HG03469 (cell line): ENCODE results near the gene MAP3K19.
"Not testable (repeated sequence)": the region's sequence is repeated elsewhere in the genome, so short reads cannot be mapped to it uniquely, and the experiment has no call there.

Source experiments
- ATAC-seq: cut with Tn5 transposase; IDR thresholded peaks from one replicate; pipeline ENCODE4 v1.9.1; 2021; ENCODE audit warnings: mild to moderate bottlenecking, moderate library complexity, moderate number of reproducible peaks; ENCODE audit not compliant: unreplicated experiment

MAP3K19 gene, protein sequence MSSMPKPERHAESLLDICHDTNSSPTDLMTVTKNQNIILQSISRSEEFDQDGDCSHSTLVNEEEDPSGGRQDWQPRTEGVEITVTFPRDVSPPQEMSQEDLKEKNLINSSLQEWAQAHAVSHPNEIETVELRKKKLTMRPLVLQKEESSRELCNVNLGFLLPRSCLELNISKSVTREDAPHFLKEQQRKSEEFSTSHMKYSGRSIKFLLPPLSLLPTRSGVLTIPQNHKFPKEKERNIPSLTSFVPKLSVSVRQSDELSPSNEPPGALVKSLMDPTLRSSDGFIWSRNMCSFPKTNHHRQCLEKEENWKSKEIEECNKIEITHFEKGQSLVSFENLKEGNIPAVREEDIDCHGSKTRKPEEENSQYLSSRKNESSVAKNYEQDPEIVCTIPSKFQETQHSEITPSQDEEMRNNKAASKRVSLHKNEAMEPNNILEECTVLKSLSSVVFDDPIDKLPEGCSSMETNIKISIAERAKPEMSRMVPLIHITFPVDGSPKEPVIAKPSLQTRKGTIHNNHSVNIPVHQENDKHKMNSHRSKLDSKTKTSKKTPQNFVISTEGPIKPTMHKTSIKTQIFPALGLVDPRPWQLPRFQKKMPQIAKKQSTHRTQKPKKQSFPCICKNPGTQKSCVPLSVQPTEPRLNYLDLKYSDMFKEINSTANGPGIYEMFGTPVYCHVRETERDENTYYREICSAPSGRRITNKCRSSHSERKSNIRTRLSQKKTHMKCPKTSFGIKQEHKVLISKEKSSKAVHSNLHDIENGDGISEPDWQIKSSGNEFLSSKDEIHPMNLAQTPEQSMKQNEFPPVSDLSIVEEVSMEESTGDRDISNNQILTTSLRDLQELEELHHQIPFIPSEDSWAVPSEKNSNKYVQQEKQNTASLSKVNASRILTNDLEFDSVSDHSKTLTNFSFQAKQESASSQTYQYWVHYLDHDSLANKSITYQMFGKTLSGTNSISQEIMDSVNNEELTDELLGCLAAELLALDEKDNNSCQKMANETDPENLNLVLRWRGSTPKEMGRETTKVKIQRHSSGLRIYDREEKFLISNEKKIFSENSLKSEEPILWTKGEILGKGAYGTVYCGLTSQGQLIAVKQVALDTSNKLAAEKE (N-terminal part only)

DNA sequence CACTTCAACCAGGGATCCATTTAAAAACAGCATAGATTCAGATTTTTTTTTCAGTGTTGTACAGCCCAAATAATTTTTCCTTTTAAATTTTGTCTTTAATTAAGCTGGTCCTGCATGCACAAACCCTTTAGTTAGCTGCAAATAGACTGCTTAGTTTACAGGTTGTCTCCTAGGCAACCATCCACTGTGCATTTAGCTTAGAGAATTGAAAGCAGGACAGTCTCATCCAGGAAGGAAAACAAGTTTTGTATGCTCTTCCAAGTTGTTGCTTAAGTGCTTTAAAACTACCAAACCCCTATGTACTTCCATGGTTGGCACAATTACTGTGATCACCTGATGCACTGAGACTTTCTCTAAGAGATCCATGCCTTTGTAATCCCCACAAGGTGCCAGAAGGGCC, at the start of gene MAP3K19:
Gene MAP3K19, minus strand, starts transcription at position 148 of the 400 bp plus-strand sequence. CDS start 22,800 bp downstream, outside the sequence.
- no peak for ATAC-seq

DNA sequence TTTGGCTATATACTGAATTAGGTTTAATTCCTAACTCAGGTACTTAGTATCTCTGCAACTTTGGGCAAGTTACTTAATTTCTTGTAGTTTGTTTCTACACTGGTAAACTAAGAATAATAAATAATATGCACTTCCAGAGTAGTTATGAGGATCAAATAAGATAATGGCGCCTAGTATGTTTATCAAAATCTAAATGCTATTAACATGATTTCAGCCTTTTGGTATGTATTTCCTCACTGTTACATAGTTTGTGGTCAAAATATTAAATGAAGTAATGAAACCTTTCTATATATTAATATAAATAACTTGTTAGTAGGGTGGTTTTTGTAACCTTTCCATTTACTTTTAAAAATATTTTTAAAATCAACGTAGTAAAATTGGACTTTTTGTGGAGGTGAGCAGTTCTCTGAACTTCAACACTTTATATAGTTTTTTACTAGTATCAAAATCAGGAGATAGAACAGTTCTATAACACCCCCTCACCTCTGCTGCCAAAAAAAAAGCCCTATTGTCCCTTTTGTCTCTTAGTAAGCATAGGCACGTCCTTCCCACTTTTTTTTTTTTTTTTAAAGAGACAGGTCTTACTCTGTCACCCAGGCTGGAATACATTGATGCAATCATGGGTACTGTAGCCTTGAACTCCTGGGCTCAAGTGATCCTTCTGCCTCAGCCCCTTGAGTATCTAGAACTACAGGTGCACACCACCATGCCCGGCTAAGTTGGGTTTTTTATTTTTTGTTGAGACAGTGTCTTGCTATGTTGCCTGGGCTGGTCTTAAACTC, 49.6 kb upstream of the MAP3K19 start:
- ATAC-seq, result no peak

DNA sequence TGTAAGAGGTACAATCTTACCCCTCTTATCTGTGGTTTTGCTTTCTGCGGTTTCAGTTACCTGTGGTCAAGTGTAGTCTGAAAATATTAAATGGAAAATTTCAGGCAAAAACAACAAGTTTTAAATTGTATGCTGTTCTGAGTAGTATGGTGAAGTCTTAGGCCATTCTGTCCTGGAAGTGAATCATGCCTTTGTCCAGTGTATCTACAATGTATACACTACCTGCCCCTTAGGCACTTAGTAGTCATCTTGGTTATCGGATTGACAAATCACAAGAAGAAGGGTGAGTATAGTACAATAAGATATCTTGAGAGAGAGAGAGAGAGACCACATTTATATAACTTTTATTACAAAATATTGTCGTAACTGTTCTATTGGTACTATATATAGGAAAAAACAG, 48.3 kb upstream of the MAP3K19 start:
- no peak for ATAC-seq

DNA sequence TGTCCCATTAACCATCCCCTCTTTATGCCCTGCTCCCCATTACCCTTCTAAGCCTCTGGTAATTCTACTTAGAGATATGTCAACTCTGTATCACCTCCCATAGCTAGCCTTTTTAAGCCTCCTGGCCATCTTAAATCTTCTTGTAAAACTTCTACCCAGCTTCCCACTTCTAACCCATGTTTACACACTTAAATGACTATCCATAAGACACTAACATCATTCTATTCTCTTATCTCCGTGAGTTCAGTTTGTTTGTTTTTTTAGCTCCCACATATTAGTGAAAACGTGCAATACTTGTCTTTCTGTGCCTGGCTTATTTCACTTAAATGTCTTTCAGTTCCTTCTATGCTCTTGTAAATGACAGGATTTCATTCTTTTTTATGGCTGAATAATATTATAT, 47.3 kb upstream of the MAP3K19 start:
- no peak for ATAC-seq

DNA sequence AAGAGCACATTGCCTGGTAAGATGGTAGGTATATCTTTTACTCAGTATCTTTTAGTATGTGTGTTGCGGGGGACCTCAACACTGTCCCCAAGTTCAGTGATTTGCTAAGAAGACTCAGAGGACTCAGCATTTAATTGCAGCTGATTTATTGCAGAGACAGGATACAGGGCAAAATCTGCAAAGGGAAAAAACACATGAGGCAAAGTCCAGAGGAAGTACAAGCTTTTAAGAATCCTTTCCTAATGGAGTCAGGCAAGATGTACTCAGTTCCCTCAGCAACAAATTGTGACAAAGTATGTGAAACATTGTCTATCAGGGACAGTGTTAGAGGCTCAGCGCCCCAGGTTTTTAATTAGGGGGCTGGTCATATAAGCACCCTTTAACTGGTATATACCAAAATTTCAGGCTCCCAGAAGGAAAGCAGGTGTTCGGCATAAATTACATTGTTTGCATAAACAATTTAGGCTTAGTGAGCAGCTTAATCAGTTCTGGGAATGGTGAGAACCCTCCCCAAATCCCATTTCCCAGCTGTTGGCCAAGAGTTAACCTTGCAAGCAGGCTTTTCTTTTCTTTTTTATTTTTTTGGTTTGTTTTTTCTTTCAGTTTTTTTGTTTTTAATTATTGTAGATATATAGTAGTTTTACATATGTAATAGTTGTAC, 46.6 kb upstream of the MAP3K19 start:
- ATAC-seq, result no peak

DNA sequence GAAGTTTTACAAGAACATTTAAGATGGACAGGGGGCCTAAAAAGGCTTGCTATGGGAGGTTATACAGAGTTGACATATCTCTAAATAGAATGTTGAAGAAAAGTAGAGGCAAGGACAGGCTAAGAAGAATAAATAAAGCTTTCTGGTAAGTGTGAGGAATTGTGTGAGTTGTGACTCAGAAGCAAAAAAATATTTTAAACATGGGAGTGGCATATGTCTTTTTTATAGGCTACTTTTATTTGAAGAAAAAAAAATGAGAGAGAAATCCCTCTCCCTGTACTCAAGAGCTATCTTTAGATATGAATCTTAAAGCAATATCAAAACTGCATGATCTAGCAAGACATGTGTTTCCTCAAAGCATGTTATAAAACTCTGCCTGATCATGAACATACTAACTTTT, 45.9 kb upstream of the MAP3K19 start:
- ATAC-seq, result no peak

DNA sequence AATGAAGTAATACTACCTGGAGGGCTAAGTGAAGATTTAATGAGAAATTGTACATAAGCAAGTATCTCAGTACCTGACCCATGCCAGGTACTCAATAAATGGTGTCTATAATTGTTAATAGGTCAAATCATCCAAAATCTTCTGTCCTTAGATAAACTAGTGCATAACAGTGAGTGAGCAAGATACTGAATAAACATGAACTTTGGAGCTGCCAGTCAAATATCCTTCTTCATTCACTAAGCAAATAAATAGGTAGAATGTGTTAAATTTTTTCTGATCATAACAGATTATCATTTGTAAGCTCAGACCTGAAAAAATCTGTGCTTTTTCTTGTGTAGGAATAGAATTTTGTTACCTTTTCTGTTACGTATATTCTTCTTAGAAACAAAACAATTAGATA, 44.4 kb upstream of the MAP3K19 start:
- no peak for ATAC-seq

DNA sequence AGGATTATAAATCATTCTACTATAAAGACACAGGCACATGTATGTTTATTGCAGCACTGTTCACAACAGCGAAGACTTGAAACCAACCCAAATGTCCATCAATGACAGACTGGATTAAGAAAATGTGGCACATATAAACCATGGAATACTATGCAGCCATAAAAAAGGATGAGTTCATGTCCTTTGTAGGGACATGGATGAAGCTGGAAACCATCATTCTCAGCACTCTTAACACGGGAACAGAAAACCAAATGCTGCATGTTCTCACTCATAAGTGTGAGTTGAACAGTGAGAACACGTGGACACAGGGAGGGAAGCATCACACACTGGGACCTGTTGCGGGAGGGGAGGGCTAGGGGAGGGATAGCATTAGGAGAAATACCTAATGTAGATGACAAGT, 42.4 kb upstream of the MAP3K19 start:
- not testable (repeated sequence) for ATAC-seq

DNA sequence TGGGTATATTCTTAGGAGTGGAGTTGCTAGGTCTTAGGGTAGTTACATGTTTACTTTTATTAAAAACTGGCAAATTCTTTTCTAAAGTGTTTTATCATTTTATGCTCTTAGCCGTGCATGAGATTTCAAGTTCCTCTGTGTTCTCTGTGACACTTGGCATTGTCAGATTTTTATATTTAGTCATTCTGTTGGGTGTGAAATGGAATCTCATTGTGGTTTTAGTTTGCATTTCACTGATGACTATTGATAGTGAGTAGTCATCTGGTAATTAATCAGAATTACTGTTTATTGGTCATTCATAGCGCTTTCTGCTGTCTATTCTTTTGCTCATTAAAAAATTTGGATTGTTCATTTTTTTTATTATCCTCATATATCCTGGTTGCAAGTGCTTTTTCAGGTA, 39.0 kb upstream of the MAP3K19 start:
- ATAC-seq, result no peak

DNA sequence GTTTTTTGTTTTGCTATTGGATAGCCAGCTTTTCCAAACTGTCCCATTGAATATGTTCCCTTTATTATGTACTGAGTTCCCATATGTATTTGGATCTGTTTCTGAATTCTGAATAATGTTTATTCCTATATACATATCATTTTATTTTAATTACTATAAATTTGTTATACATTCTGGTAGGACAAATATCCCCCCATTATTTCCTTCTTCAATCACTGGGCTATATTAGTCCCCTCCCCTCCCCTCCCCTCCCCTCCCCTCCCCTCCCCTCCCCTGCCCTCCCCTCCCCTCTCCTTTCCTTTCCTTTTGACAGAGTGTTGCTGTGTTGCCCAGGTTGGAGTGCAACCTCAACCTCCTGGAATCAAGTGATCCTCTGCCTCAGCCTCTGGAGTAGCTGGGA, 31.2 kb upstream of the MAP3K19 start:
- ATAC-seq, result no peak

DNA sequence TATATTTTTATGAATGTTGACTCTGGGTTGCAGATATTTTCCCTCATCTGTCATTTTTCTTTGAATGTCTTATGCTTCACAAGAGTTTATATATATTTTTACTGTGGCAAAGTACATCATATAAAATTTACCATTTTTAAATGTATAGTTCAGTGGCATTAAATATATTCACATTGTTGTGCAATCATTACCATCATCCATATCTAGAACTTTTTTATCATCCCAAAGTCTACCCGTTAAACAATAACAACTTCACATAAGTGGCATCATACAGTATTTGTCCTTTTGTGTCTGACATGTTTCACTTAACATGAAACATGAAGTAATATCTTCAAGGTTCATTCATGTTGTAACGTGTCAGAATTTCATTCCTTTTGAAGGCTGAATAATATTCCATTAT, 29.3 kb upstream of the MAP3K19 start:
- no peak for ATAC-seq

DNA sequence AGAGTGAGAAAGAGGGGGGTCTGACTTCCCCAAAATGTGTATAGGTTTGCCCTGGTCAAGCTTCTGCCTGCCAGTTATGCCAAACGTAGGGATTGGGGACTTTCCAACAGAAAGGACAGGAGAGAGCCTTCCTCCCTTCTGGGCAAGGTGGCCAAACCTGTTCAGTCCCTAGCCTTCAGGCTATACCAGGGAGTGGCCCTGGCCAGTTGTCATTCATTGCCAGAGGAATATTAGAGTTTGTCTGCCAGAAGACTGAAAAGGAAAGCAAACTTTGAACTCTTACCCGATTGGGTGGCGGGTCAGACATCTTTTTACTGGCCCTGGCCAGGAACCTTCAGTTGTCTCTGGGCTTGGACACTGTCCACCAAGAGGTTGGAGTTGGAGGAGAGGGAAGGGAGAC, 27.0 kb upstream of the MAP3K19 start:
- ATAC-seq, result no peak

DNA sequence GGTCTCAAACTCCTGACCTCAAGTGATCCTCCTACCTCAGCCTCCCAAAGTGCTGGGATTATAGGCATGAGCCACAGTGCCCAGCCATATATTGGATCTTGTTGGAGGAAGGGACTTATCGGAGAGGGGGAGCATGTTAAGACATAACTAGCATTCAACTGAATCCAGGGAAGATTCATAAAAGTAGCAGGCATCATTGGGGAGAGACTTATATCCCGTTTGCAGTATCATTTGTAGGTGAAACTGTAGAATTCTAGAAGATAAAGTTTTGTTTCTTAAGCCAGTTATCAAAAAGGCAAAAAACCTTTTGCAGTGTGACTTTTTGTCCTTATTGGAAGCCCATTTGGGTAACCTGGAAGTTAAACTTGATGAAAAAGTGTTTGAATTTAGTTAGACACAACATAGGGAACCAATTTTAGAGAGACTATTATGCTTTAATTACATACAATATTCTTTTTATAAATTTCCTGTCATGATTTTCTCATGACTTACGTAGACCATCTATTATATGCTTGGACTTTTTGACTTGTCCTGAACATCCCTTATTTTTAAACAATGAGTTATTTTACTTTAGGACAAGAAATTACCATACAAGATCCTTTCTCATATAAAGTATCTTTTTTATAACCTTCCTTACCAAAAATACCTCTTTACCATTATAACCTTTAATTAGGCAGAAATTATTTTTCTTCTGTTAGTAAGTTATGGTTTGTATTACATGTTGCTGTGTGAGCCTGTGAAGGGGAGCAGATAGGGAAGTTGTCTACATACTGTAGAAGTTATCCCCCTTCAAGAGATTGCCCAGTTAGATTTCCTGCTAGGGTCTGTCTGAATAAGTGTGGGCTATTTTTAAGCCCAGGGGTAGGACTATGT, 25.1 kb upstream of the MAP3K19 start:
- ATAC-seq, result no peak

DNA sequence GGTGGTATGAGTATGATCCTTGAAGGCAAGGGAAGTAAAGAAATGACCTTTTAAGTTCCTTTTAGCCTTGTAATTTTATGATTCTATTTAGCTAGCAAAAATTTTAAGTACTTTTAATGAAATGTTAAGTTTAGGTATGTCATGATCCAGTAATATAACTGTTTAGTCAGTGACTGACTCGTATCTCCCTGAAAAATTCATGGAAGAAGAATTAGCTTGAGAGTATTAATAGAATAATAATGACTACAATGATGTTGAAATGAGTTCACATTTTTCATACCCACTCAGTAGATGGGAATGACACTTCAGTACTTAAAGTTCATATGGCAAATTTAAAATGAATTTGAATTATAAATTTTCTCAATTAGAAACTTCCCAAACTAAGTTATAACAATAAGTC, 19.5 kb upstream of the MAP3K19 start:
- ATAC-seq, result no peak

DNA sequence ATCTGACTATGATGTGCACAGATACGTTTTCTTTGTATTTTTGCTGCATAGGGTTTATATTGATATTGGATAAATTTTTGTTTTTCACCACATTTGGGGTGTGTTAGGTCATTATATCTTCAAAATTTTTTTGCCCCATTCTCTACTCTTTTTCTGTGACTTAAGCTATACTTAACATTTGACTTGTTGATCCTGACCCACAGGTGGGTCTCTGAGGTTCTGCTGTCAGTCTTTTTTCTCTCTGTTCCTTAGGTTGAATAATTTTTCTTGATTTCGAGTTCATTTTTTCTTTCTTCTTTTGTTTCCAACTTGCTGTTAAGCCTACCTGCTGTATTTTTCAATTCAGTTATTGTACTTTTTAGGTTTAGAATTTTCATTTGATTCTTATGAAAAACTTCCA, 16.9 kb upstream of the MAP3K19 start:
- no peak for ATAC-seq

DNA sequence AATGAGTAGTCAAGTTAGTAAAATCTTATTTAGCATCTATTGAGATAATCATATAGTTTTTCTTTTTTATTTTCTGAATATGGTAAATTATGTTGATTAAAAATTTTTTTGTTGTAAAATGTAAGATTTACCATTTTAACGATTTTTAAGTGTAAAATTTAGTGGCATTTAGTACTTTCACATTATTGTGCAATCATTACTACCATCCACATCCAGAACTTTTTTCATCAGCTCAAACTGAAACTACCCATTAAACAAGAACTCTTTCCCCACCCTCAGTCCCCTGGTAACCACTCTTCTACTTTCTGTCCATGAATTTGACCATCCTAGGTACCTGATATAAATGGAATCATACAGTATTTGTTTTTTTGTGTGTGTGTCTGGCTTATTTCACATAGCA, 16.0 kb upstream of the MAP3K19 start:
- no peak for ATAC-seq

DNA sequence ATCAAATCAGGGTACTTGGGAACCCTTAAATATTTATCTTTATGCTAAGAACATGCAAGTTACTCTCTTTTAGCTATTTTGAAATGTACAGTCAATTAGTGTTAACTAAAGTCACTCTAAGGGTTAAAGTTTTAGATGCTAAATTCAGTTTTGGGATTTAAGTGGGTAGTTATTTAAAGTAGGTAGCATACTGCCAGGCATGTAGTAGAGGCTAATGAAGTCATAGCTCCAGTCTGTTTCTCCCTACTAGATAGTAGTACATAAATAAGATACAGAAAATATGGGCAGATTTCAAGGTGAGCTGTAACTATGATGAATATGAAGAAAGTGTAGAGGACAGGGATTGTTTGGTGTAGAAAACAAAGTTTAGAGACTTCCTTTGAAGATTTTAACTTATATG, 12.3 kb upstream of the MAP3K19 start:
- ATAC-seq, result no peak

DNA sequence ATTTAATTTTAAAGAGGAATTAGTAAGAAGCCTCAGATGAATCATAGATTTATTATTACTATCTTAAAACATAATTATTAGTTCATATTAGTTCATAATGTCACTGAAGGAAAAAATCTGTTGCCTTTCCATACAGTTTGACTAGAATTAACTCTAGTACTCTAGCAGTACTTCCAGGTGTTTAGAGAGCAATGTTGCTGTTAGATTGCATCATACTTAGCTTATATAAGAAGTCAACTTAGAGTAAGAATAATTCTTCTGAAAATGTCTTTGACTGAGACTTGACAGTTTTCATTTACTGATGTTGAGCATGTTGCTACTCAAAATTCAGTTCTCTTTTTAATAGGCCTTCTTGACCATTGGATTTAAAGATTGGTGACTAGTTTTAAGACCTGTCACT, 9.5 kb upstream of the MAP3K19 start:
- ATAC-seq, result no peak

DNA sequence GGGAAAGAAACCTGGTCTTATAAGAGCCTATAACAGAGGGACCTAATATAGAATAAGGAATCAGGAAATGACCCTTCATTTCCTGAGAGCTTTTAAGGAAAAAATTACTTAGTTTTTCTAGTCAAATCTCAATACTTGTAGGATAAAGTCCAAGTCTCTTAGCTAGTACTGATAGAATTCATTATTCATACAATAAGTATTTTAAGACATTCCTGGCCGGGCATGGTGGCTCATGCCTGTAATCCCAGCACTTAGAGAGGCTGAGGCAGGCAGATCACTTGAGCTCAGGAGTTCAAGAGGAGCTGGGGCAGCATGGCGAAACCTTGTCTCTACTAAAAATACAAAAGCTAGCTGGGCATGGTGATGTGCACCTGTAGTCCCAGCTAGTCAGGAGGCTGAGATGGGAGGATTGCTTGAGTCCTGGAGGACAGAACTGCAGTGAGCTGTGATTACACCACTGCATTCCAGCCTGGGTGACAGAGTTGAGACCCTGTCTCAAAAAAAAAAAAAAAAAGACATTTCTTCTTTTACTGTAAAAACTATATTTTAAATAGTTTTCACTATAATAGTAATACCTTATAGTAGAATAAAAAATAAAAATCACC, 8.0 kb upstream of the MAP3K19 start:
- no peak for ATAC-seq
